HEK293T (cell line): ENCODE data around the gene TMEM178A.

ENCODE experiments used
- CTCF ChIA-PET: fragments of 350-600 bp; formaldehyde crosslinking; extraction: SDS; loops from one replicate; lab custom pipeline; 2021; ENCODE audit warnings: antibody characterized with exemption, inconsistent platforms; lab: Yijun Ruan, JAX
- POLR2A ChIA-PET: fragments of 350-600 bp; formaldehyde crosslinking; extraction: SDS; loops from one replicate; lab custom pipeline; 2020; ENCODE audit warnings: antibody characterized with exemption, inconsistent platforms; lab: Yijun Ruan, JAX
- DNase-seq: peaks from one replicate; pipeline ENCODE4 v3.0.0; 2012; ENCODE audit warnings: mixed read lengths; ENCODE audit errors: extremely low spot score
- ARNT ChIP-seq: fragments of 450-650 bp; IDR thresholded peaks from 2 replicates; pipeline ENCODE4 v1.6.1; 2017; ENCODE audit warnings: mild to moderate bottlenecking
- BHLHE40 ChIP-seq: fragments of 450-650 bp; IDR thresholded peaks from 2 replicates; pipeline ENCODE4 v1.6.1; 2016; ENCODE audit warnings: mild to moderate bottlenecking, moderate library complexity, borderline replicate concordance
- CTBP1 ChIP-seq: fragments of 450-650 bp; IDR thresholded peaks from 2 replicates; pipeline ENCODE4 v1.6.1; 2016; ENCODE audit warnings: borderline replicate concordance
- ELF4 ChIP-seq: fragments of 450-650 bp; IDR thresholded peaks from 2 replicates; pipeline ENCODE4 v1.6.1; 2017; ENCODE audit warnings: antibody characterized with exemption
- FOXA1 ChIP-seq: fragments of 450-650 bp; IDR thresholded peaks from 2 replicates; pipeline ENCODE4 v1.6.1; 2016; ENCODE audit warnings: mild to moderate bottlenecking
- FOXK2 ChIP-seq: fragments of 450-650 bp; IDR thresholded peaks from 2 replicates; pipeline ENCODE4 v1.6.1; 2016; ENCODE audit warnings: mild to moderate bottlenecking
- FOXM1 ChIP-seq: fragments of 450-650 bp; IDR thresholded peaks from 2 replicates; pipeline ENCODE4 v1.6.1; 2017; ENCODE audit warnings: mild to moderate bottlenecking, borderline replicate concordance
- HDGF ChIP-seq: fragments of 450-650 bp; IDR thresholded peaks from 2 replicates; pipeline ENCODE4 v1.6.1; 2017; ENCODE audit warnings: antibody characterized with exemption, borderline replicate concordance
- L3MBTL2 ChIP-seq: fragments of 450-650 bp; conservative IDR thresholded peaks from 2 replicates; pipeline ENCODE4 v1.6.1; 2016; ENCODE audit warnings: mild to moderate bottlenecking
- LEF1 ChIP-seq: fragments of 450-650 bp; IDR thresholded peaks from 2 replicates; pipeline ENCODE4 v1.6.1; 2017; ENCODE audit warnings: mild to moderate bottlenecking, borderline replicate concordance
- NFRKB ChIP-seq: fragments of 450-650 bp; IDR thresholded peaks from 2 replicates; pipeline ENCODE4 v1.6.1; 2016; ENCODE audit warnings: mild to moderate bottlenecking, moderate library complexity
- SP1 ChIP-seq: fragments of 450-650 bp; IDR thresholded peaks from 2 replicates; pipeline ENCODE4 v1.6.1; 2017
- SUZ12 ChIP-seq: fragments of 450-650 bp; IDR thresholded peaks from 2 replicates; pipeline ENCODE4 v1.6.1; 2016; ENCODE audit warnings: mild to moderate bottlenecking
- TARDBP ChIP-seq: fragments of 450-650 bp; IDR thresholded peaks from 2 replicates; pipeline ENCODE4 v1.6.1; 2016
- ZNF384 ChIP-seq: fragments of 450-650 bp; IDR thresholded peaks from 2 replicates; pipeline ENCODE4 v1.6.1; 2016
- TF ChIP-seq, protein P1 (sequence below): fragments of 450-650 bp; IDR thresholded peaks from 2 replicates; pipeline ENCODE4 v1.6.1; 2016

The TMEM178A gene

DNA sequence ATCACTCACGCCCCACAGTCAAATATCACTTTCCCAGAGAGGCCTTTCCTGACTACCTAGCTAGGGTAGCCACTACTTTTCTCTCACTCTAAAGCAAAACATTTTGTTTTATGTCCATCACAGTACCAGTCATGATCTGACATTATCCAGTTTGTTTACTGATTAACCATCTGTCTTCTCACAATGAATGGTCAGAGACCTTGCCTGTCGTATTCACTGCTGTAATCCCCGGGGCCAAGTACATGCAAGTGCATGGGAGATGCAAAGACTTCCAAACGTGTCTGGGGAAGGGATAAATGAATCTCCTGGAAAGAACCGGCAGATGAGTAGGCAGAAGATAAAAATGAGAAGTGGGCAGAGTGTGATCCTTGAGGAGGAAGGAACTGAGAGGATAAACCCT is 73.7 kb downstream of the TMEM178A start:
- CTCF ChIA-PET, result interaction anchor here (1.0 kb wide), 1 partner anchor 10 kb away, joined by 3 read pairs; no protein-coding TSS in a partner anchor
- TF ChIP-seq FOXM1, result no peak
- no peak for TF ChIP-seq LEF1
- no peak for TF ChIP-seq SP1
- no peak for TF ChIP-seq HDGF
- TF ChIP-seq NFRKB, result no peak
- TF ChIP-seq SUZ12, result no peak
- no peak for TF ChIP-seq TARDBP
- TF ChIP-seq ZNF384, result no peak
- no peak for TF ChIP-seq L3MBTL2
- no peak for TF ChIP-seq BHLHE40
- TF ChIP-seq ELF4, result no peak
- TF ChIP-seq, protein P1, sequence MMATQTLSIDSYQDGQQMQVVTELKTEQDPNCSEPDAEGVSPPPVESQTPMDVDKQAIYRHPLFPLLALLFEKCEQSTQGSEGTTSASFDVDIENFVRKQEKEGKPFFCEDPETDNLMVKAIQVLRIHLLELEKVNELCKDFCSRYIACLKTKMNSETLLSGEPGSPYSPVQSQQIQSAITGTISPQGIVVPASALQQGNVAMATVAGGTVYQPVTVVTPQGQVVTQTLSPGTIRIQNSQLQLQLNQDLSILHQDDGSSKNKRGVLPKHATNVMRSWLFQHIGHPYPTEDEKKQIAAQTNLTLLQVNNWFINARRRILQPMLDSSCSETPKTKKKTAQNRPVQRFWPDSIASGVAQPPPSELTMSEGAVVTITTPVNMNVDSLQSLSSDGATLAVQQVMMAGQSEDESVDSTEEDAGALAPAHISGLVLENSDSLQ, result no peak
- no peak for TF ChIP-seq FOXK2
- POLR2A ChIA-PET, result no interaction called here
- DNase-seq, result no peak

DNA sequence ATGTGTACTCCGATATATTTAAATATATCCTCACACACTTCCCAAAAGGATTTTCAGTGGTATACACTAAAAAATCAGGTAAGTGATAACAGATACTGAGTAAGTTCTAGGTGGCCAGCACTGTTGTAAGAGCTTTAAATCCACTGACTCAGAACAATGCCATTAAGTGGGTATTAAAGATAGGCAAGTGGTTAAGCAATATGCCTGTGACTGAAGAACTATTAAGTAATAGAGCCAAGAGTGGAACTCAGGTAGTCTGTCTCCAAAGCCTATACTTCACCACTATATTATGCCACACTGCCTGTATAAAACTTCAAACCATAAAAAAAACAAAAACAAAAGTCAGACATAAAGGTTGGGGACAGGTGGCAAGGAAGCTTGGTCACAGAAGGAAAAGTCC is 76.2 kb downstream of the TMEM178A start:
- POLR2A ChIA-PET, result no interaction called here
- TF ChIP-seq SP1, result no peak
- no peak for TF ChIP-seq L3MBTL2
- no peak for TF ChIP-seq CTBP1

DNA sequence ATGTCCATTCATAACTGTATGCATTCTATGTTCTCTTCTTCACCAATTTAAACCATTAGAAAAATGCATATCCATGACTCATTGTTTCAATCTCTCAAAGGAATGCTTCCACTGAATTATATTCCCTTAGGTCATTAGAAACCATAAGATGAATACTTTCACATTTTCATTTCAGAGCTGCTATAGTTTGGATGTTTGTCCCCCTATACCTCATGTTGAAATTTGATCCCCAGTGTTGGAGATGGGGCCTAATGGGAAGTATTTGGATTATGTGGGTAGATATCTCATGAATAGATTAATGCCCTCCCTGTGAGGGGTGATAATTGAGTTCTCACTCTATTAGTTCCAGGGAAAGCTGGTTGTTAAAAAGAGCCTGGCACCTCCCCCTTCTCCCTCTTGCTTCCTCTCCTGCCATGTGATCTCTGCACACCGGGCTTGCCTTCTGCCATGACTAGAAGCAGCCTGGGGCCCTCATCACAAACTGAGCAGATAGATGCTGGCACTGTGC is 77.6 kb downstream of the TMEM178A start:
- DNase-seq, result no peak
- ChIA-PET POLR2A (no interaction called here), CTCF (no interaction called here)
- TF ChIP-seq NFRKB (no peak), SUZ12 (no peak), FOXK2 (no peak), HDGF (no peak), ARNT (no peak), BHLHE40 (no peak), ZNF384 (no peak), ELF4 (no peak)
- TF ChIP-seq, protein P1, result no peak

More for the DNA sequence above, 76.2 kb downstream of the TMEM178A start:
- DNase-seq, result no peak
- CTCF ChIA-PET, result no interaction called here

DNA sequence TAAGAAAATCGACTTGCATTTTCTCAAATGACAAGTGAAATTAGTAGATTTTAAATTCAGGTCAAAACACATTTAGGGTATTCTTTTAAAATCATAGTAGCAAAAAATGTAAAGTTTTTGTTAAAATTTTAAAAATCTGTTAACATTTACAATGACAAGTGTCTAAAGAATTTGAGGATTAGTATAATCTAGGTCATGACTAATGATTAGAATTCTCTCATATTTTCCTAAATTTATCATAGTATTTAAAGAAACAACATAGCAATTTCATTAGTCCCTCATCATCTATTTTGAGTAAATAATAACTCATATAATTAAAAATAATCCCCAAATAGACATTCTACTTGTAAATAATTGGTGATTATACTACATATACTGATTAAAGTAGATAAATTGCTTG is 89.7 kb downstream of the TMEM178A start:
- POLR2A ChIA-PET, result no interaction called here
- no peak for DNase-seq
- CTCF ChIA-PET, result no interaction called here
- no peak for TF ChIP-seq SUZ12
- TF ChIP-seq ARNT, result no peak
- TF ChIP-seq NFRKB, result no peak
- TF ChIP-seq, protein P1, result no peak
- no peak for TF ChIP-seq ZNF384
- TF ChIP-seq TARDBP, result no peak
- no peak for TF ChIP-seq FOXM1
- no peak for TF ChIP-seq SP1
- TF ChIP-seq FOXK2, result no peak
- TF ChIP-seq L3MBTL2, result no peak
- TF ChIP-seq ELF4, result no peak
- no peak for TF ChIP-seq BHLHE40
- no peak for TF ChIP-seq FOXA1
- no peak for TF ChIP-seq HDGF

DNA sequence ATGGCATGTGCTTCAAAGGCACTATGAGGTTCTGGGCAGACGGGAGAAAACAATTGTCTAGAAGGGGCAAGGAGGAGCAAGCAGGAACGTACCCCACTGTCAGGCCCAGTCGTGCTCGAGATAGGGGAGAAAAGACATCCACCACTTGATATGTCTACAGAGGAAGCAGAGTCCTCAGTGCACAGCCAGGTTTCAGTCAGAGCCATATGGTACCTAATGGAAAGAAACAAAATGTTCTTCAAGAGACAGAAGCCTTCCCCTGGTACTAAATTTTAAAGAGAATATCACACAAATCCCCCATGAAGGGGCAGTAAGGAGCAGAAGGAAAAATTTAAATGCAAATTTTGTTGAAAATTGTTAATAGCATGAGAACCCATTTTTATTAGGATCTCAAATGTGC is 91.4 kb downstream of the TMEM178A start:
- CTCF ChIA-PET, result no interaction called here
- TF ChIP-seq LEF1 (no peak), HDGF (no peak), BHLHE40 (no peak), NFRKB (no peak), SUZ12 (no peak), ARNT (no peak), FOXM1 (no peak), CTBP1 (no peak), SP1 (no peak), ZNF384 (no peak), TARDBP (no peak), FOXA1 (no peak), ELF4 (no peak), L3MBTL2 (no peak), FOXK2 (no peak)
- TF ChIP-seq, protein P1, result no peak
- DNase-seq, result no peak
- POLR2A ChIA-PET, result no interaction called here

DNA sequence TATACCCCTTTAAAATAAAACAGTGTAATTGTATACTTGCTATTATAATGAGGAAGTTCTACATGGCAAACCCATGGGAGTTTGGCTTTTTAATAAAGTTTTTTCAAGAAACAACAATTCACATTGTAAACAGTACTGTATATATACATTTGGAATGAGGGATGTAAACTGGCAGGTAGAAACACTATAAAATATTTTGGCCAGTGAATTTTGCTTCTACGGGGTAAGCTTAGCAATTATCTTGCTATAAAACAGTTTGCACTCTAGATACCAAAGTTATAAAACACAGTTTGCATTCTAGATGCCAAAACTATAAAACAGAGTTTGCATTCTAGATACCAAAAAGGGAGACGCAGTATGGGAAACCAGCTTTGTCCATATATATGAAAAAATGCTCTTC is 96.7 kb downstream of the TMEM178A start:
- ChIA-PET POLR2A (no interaction called here), CTCF (no interaction called here)
- DNase-seq, result no peak
- TF ChIP-seq TARDBP, result no peak
- TF ChIP-seq FOXA1, result no peak
- TF ChIP-seq HDGF, result no peak
- TF ChIP-seq NFRKB, result no peak
- no peak for TF ChIP-seq BHLHE40
- no peak for TF ChIP-seq ARNT
- TF ChIP-seq SUZ12, result no peak
- TF ChIP-seq FOXM1, result no peak
- no peak for TF ChIP-seq SP1
- TF ChIP-seq CTBP1, result no peak
- no peak for TF ChIP-seq LEF1
